ENCODE data around the gene UQCC3.

DNA sequence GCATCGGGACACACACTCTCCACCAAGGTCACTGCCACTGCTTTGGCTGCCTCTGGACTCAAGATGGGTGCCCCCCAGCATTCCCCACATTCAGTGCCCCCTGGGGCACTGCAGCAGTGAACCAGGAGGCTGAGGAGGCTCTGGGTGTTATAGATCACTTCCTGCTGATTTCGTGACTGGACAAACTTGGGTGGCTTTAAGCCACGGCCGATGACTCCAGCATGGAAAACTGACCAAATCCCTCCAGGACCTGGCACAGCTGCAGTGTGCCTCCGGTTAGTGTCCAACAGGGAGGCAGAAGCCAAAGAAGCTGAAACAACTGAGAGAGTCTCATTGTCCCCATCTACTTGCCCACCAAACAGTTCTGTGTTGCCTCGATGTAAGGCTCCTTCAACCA lies 23.9 kb upstream of the UQCC3 start:
- TF ChIP-seq CTCF (conservative IDR thresholded peaks at IDR 0.05; ENCODE audit: low read depth, low read length), result no peak
- TF ChIP-seq MAZ (IDR thresholded peaks at IDR 0.05; ENCODE audit: borderline replicate concordance, low read depth, low read length), result no peak
- TF ChIP-seq CEBPB (IDR thresholded peaks at IDR 0.05; ENCODE audit: low read depth, low read length), result no peak
- TF ChIP-seq POLR2A (IDR thresholded peaks at IDR 0.05; ENCODE audit: low read depth, low read length), result no peak
- no peak for TF ChIP-seq RFX5 (IDR thresholded peaks at IDR 0.05; ENCODE audit: low read depth, low read length)
- no peak for TF ChIP-seq MAFK (IDR thresholded peaks at IDR 0.05; ENCODE audit: low read depth, low read length)
- TF ChIP-seq RAD21 (IDR thresholded peaks at IDR 0.05; ENCODE audit: low read length), result no peak
- TF ChIP-seq USF2 (IDR thresholded peaks at IDR 0.05; ENCODE audit: low read depth, low read length), result no peak
- no peak for TF ChIP-seq FOS (IDR thresholded peaks at IDR 0.05; ENCODE audit: low read depth, low read length)
- no peak for TF ChIP-seq CHD1 (IDR thresholded peaks at IDR 0.05; ENCODE audit: low read depth, low read length)
- no peak for TF ChIP-seq MXI1 (IDR thresholded peaks at IDR 0.05; ENCODE audit: borderline replicate concordance, low read depth, low read length)

All from IMR-90 (cell line).